BLaER1 (cell line): ENCODE data around the gene BTNL2.
"Not testable (repeated sequence)": the region's sequence is repeated elsewhere in the genome, so short reads cannot be mapped to it uniquely, and the experiment has no call there.

ENCODE experiments used
- H3K27ac ChIP-seq: shearing (Covaris generic); formaldehyde crosslinking; 2 replicates; pipeline ENCODE4 v1.8.1; 2022
- H3K27me3 ChIP-seq: shearing (Covaris generic); formaldehyde crosslinking; 2 replicates; pipeline ENCODE4 v1.8.1; 2022
- H3K36me3 ChIP-seq: shearing (Covaris generic); formaldehyde crosslinking; 2 replicates; pipeline ENCODE4 v1.8.1; 2022
- H3K4me1 ChIP-seq: shearing (Covaris generic); formaldehyde crosslinking; 2 replicates; pipeline ENCODE4 v1.8.1; 2022
- H3K4me2 ChIP-seq: shearing (Covaris generic); formaldehyde crosslinking; 2 replicates; pipeline ENCODE4 v1.8.1; 2022
- H3K4me3 ChIP-seq: shearing (Covaris generic); formaldehyde crosslinking; 2 replicates; pipeline ENCODE4 v1.8.1; 2022
- H3K9ac ChIP-seq: shearing (Covaris generic); formaldehyde crosslinking; 2 replicates; pipeline ENCODE4 v1.8.1; 2022
- H3K9me3 ChIP-seq: shearing (Covaris generic); formaldehyde crosslinking; 2 replicates; pipeline ENCODE4 v1.8.1; 2022
- H4K20me1 ChIP-seq: shearing (Covaris generic); formaldehyde crosslinking; 2 replicates; pipeline ENCODE4 v1.8.1; 2022
- Cebpa-rat ChIP-seq: shearing (Covaris generic); IDR thresholded peaks from 2 replicates; pipeline ENCODE4 v1.8.1; 2022

The BTNL2 gene

GRCh38 chr6:32436995-32437836 is 30.2 kb upstream of the BTNL2 start:
- no peak for TF ChIP-seq Cebpa-rat

GRCh38 chr6:32436186-32436585 is 29.2 kb upstream of the BTNL2 start:
- H3K4me2 ChIP-seq = peak overlapping the region; percentile 73
- no peak overlapping the region for H3K9ac ChIP-seq
- H3K9me3 ChIP-seq = no peaks in the 10 kb centered on the region
- peak overlapping the region; percentile 99; the same call in 1 of the 2 replicates for H3K27ac ChIP-seq
- H3K36me3 ChIP-seq = 0 out of 2 replicates have a peak, but pooled peaks cover under 1% of the 10 kb centered on the region
- peaks cover 40% of the 10 kb centered on the region for H3K4me1 ChIP-seq
- TF ChIP-seq Cebpa-rat = no peak
- H3K4me3 ChIP-seq = no peak overlapping the region
- peaks cover 9% of the 10 kb centered on the region; the same call in 1 of the 2 replicates for H4K20me1 ChIP-seq
- H3K27me3 ChIP-seq = no peaks in the 10 kb centered on the region

More at GRCh38 chr6:32436995-32437836, 30.2 kb upstream of the BTNL2 start:
- peak overlapping the region; percentile 73 for H3K4me2 ChIP-seq
- peaks cover 11% of the 10 kb centered on the region for H3K36me3 ChIP-seq
- H3K27ac ChIP-seq = peak overlapping the region; percentile 99
- no peaks in the 10 kb centered on the region for H3K9me3 ChIP-seq
- H4K20me1 ChIP-seq = peaks cover 19% of the 10 kb centered on the region
- H3K27me3 ChIP-seq = no peaks in the 10 kb centered on the region
- H3K9ac ChIP-seq = peak overlapping the region; percentile 65
- no peak overlapping the region; the same call in 1 of the 2 replicates for H3K4me3 ChIP-seq
- H3K4me1 ChIP-seq = peaks cover 50% of the 10 kb centered on the region

GRCh38 chr6:32433950-32434349 is 27.0 kb upstream of the BTNL2 start:
- not testable (repeated sequence) for H3K4me3 ChIP-seq, H3K36me3 ChIP-seq, H3K9ac ChIP-seq, H3K27me3 ChIP-seq, H3K27ac ChIP-seq, H3K9me3 ChIP-seq, H4K20me1 ChIP-seq, H3K4me2 ChIP-seq
- peaks cover 27% of the 10 kb centered on the region for H3K4me1 ChIP-seq

- Histone ChIP-seq H3K9me3 (no peaks in the 10 kb centered on the region), H3K9ac (no peak overlapping the region), H3K27ac (no peak overlapping the region), H3K4me1 (peaks cover 8% of the 10 kb centered on the region), H3K4me3 (no peak overlapping the region), H3K27me3 (no peaks in the 10 kb centered on the region), H4K20me1 (no peaks in the 10 kb centered on the region), H3K36me3 (no peaks in the 10 kb centered on the region), H3K4me2 (no peak overlapping the region)
- no peak for TF ChIP-seq Cebpa-rat
Observed at GRCh38 chr6:32432050-32432450, 25.1 kb upstream of the BTNL2 start.

DNA sequence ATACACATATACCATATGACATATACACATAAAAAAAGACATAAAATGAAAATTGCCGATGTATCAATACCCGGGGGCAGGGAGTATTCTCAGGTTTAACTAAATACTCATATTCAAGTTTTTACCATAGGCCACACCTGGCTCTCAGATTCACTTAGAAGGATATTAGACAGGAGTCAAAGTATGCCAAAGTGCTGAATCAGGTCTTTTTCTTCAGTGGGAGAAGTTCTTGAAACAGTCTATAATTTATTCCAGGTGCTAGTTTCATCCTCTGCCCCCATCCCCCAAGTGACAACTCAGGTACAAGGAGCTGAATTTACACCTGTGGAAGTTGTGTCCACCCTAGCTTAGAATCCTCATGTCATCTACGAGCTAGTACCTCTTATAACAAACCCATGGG is 24.2 kb upstream of the BTNL2 start:
- Histone ChIP-seq H3K4me1 (no peaks in the 10 kb centered on the region), H3K9ac (no peak overlapping the region), H3K4me3 (no peak overlapping the region), H3K4me2 (no peak overlapping the region), H3K9me3 (no peaks in the 10 kb centered on the region), H3K27ac (no peak overlapping the region), H3K36me3 (no peaks in the 10 kb centered on the region), H3K27me3 (no peaks in the 10 kb centered on the region), H4K20me1 (no peaks in the 10 kb centered on the region)
- no peak for TF ChIP-seq Cebpa-rat

DNA sequence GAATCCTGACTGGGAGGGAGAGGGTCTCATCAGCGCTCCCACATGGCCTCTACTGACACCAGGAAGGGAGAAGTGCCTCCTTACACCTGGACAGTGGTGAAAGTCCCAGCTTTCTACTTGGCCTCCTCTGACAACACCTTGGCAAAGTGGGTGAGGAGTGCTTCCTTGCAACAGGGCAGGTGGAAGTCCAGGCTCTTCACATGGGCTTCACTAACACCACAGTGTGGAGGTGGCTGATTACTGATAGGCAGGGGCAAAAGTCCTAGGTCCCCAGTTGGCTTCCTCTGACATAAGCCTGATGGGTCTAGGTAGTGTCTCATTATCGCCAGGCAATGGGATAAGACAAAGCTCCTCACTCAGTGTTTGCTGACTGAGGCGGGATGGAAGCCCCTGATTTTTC is 23.2 kb upstream of the BTNL2 start:
- Histone ChIP-seq H4K20me1 (no peaks in the 10 kb centered on the region), H3K4me3 (no peak overlapping the region), H3K9ac (no peak overlapping the region), H3K27ac (no peak overlapping the region), H3K9me3 (no peaks in the 10 kb centered on the region), H3K27me3 (no peaks in the 10 kb centered on the region), H3K36me3 (no peaks in the 10 kb centered on the region), H3K4me1 (no peaks in the 10 kb centered on the region), H3K4me2 (no peak overlapping the region)
- TF ChIP-seq Cebpa-rat = no peak

- no peak overlapping the region for H3K4me3 ChIP-seq
- no peaks in the 10 kb centered on the region for H3K36me3 ChIP-seq
- H3K9ac ChIP-seq = no peak overlapping the region
- H3K27ac ChIP-seq = no peak overlapping the region
- no peaks in the 10 kb centered on the region for H3K27me3 ChIP-seq
- no peaks in the 10 kb centered on the region for H3K9me3 ChIP-seq
- no peaks in the 10 kb centered on the region for H3K4me1 ChIP-seq
- H3K4me2 ChIP-seq = no peak overlapping the region
- H4K20me1 ChIP-seq = no peaks in the 10 kb centered on the region
- no peak for TF ChIP-seq Cebpa-rat
Observed at GRCh38 chr6:32427934-32428474, 21.0 kb upstream of the BTNL2 start.

GRCh38 chr6:32427218-32427617 is 20.2 kb upstream of the BTNL2 start:
- no peak for TF ChIP-seq Cebpa-rat
- Histone ChIP-seq H3K27me3 (no peaks in the 10 kb centered on the region), H3K9ac (no peak overlapping the region), H3K9me3 (no peaks in the 10 kb centered on the region), H4K20me1 (no peaks in the 10 kb centered on the region), H3K27ac (no peak overlapping the region), H3K36me3 (no peaks in the 10 kb centered on the region), H3K4me1 (no peaks in the 10 kb centered on the region), H3K4me3 (no peak overlapping the region), H3K4me2 (no peak overlapping the region)

DNA sequence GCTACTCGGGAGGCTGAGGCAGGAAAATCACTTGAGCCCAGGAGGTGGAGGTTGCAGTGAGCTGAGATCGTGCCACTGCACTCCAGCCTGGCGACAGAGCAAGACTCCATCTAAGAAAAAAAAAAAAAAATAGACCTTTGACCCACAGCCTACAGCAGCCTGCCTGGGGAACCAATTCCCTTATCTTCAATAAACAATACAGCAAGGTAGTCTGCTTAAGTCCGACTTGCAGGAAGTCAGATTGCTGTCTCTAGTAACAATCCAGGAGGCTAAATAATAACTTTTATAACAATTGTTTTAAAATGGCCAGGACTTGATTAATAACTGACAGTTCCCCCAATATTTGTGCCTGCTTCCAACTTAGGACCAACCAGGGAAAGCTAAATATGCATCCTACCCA is 19.4 kb upstream of the BTNL2 start:
- Histone ChIP-seq H3K27ac (no peak overlapping the region), H3K4me2 (no peak overlapping the region), H3K36me3 (no peaks in the 10 kb centered on the region), H3K9ac (no peak overlapping the region), H3K27me3 (no peaks in the 10 kb centered on the region), H3K4me1 (no peaks in the 10 kb centered on the region), H4K20me1 (no peaks in the 10 kb centered on the region), H3K4me3 (no peak overlapping the region), H3K9me3 (no peaks in the 10 kb centered on the region)
- no peak for TF ChIP-seq Cebpa-rat

- no peak for TF ChIP-seq Cebpa-rat
- Histone ChIP-seq H3K27me3 (no peaks in the 10 kb centered on the region), H3K9me3 (no peaks in the 10 kb centered on the region)
Observed at GRCh38 chr6:32424589-32425300, 17.8 kb upstream of the BTNL2 start.

More at GRCh38 chr6:32424589-32425300, 17.8 kb upstream of the BTNL2 start:
- Histone ChIP-seq H3K9ac (no peak overlapping the region), H4K20me1 (no peaks in the 10 kb centered on the region), H3K4me1 (no peaks in the 10 kb centered on the region), H3K36me3 (no peaks in the 10 kb centered on the region), H3K27ac (no peak overlapping the region), H3K4me2 (no peak overlapping the region), H3K4me3 (no peak overlapping the region)
